Stimulated activated CD4-positive, alpha-beta T cell treated with anti-CD3 and anti-CD28 coated beads, Interleukin-4, amount 100 ng/mL, for 24 hours (primary cell): ENCODE data around the gene TTC1.
"Not testable (repeated sequence)": the region's sequence is repeated elsewhere in the genome, so short reads cannot be mapped to it uniquely, and the experiment has no call there.

Experiments
- DNase-seq: peaks from one replicate; pipeline ENCODE4 v3.0.0-alpha.2; 2020

TTC1 gene

GRCh38 chr5:160044391-160044804 is 35.5 kb downstream of the TTC1 start:
- no peak for DNase-seq

GRCh38 chr5:160044967-160045366 is 36.0 kb downstream of the TTC1 start:
- DNase-seq: no peak

GRCh38 chr5:160047423-160047822 is 38.5 kb downstream of the TTC1 start:
- DNase-seq: no peak

- no peak for DNase-seq
These were observed 39.2 kb downstream of the TTC1 start for GRCh38 chr5:160048131-160048530.

- DNase-seq: no peak
These were observed 40.2 kb downstream of the TTC1 start for GRCh38 chr5:160049099-160049498.

GRCh38 chr5:160054047-160054446 is 45.1 kb downstream of the TTC1 start:
- no peak for DNase-seq

- no peak for DNase-seq
These were observed 45.9 kb downstream of the TTC1 start for GRCh38 chr5:160054831-160055230.

- DNase-seq: no peak
These were observed 48.3 kb downstream of the TTC1 start for GRCh38 chr5:160057256-160057655.

GRCh38 chr5:160060001-160060400 is 51.1 kb downstream of the TTC1 start:
- no peak for DNase-seq

GRCh38 chr5:160061770-160062169 is 52.8 kb downstream of the TTC1 start:
- DNase-seq: no peak

- no peak for DNase-seq
These were observed 55.5 kb downstream of the TTC1 start for GRCh38 chr5:160064417-160064810.

- no peak for DNase-seq
These were observed 56.2 kb downstream of the TTC1 start for GRCh38 chr5:160064995-160065614.

- DNase-seq: not testable (repeated sequence)
These were observed 60.2 kb downstream of the TTC1 start for GRCh38 chr5:160069120-160069519.

GRCh38 chr5:160071516-160071915 is 62.6 kb downstream of the TTC1 start:
- DNase-seq: no peak

GRCh38 chr5:160071916-160072315 is 63.0 kb downstream of the TTC1 start:
- no peak for DNase-seq

- DNase-seq: no peak
These were observed 66.1 kb downstream of the TTC1 start for GRCh38 chr5:160075073-160075472.

- DNase-seq: no peak
These were observed 68.1 kb downstream of the TTC1 start for GRCh38 chr5:160076997-160077396.

GRCh38 chr5:160079753-160080152 is 70.8 kb downstream of the TTC1 start:
- DNase-seq: no peak

- DNase-seq: no peak
These were observed 72.6 kb downstream of the TTC1 start for GRCh38 chr5:160081495-160081894.

GRCh38 chr5:160082614-160083500 is 73.9 kb downstream of the TTC1 start:
- no peak for DNase-seq

- DNase-seq: no peak
These were observed 74.6 kb downstream of the TTC1 start for GRCh38 chr5:160083501-160083900.

- no peak for DNase-seq
These were observed 75.2 kb downstream of the TTC1 start for GRCh38 chr5:160084144-160084543.

GRCh38 chr5:160087199-160087598 is 78.3 kb downstream of the TTC1 start:
- DNase-seq: no peak

- DNase-seq: no peak
These were observed 79.9 kb downstream of the TTC1 start for GRCh38 chr5:160088805-160089204.
